ENCODE results near the gene STX1A.
A peak's percentile ranks its signal among the peaks of the same experiment; 100 is the strongest.
"Not testable (repeated sequence)": the region's sequence is repeated elsewhere in the genome, so short reads cannot be mapped to it uniquely, and the experiment has no call there.

STX1A gene

DNA sequence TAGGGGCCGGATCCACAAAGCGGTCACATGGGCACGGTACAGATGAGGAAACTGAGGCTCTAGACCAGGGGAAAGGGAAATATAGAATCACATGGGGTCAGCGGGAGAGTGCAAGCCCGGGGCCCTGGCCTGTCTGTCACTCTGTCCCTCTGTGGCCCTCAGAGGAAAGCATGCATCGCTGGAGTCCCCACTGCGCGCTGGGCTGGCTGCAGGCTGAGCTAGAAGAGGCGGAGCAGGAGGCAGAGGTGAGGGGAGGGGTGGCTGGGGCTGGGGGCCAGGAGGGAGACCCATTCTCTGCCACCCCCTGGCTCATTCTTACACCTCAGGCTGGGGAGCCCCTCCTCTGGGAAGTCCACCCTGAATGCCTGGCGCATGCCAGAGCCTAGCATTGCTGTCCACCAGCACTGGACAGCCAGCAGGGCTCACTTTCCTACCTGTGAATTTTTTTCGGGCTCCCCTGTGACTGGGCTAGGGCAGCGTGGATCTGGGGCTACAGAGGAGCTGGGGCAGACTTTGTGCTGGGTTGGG, 49.5 kb downstream of the STX1A start:
- TF ChIP-seq, protein P1, sequence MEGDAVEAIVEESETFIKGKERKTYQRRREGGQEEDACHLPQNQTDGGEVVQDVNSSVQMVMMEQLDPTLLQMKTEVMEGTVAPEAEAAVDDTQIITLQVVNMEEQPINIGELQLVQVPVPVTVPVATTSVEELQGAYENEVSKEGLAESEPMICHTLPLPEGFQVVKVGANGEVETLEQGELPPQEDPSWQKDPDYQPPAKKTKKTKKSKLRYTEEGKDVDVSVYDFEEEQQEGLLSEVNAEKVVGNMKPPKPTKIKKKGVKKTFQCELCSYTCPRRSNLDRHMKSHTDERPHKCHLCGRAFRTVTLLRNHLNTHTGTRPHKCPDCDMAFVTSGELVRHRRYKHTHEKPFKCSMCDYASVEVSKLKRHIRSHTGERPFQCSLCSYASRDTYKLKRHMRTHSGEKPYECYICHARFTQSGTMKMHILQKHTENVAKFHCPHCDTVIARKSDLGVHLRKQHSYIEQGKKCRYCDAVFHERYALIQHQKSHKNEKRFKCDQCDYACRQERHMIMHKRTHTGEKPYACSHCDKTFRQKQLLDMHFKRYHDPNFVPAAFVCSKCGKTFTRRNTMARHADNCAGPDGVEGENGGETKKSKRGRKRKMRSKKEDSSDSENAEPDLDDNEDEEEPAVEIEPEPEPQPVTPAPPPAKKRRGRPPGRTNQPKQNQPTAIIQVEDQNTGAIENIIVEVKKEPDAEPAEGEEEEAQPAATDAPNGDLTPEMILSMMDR (IDR thresholded peaks at IDR 0.05; ENCODE audit: low read depth, low read length, missing control alignments): no peak
- no peak overlapping the region for H3K4me3 ChIP-seq (ENCODE audit: low read depth, low read length)
- in situ Hi-C loops (cut with HindIII; ENCODE audit: low sequenced_read_pairs): loop anchor here (5.0 kb wide), 1 partner anchor 42 kb away; no protein-coding TSS in a partner anchor
- no peak for DNase-seq (ENCODE audit: low read depth)

DNA sequence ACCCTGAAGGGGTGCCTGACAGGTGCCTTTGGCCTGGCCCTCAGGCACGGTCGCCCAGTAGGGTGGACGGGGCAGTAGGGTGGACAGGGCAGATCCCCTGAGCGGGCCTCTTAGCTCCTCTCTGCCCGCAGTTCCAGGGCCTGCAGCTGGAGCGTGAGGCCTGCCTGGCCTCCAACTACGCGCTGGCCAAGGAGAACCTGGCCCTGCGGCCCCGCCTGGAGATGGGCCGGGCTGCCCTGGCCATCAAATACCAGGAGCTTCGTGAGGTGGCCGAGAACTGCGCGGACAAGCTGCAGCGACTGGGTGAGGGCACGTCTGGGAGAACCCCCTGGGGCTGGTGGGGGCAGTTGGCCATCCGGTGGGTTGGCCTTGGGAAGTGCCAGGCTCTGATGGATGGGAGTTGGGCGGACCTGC, 50.2 kb downstream of the STX1A start:
- H3K4me3 ChIP-seq (ENCODE audit: low read depth, low read length): peak overlapping the region; percentile 66
- TF ChIP-seq, protein P1 (IDR thresholded peaks at IDR 0.05; ENCODE audit: low read depth, low read length, missing control alignments): no peak
- no peak for DNase-seq (ENCODE audit: low read depth)
- in situ Hi-C loops (cut with HindIII; ENCODE audit: low sequenced_read_pairs): no loop called here

DNA sequence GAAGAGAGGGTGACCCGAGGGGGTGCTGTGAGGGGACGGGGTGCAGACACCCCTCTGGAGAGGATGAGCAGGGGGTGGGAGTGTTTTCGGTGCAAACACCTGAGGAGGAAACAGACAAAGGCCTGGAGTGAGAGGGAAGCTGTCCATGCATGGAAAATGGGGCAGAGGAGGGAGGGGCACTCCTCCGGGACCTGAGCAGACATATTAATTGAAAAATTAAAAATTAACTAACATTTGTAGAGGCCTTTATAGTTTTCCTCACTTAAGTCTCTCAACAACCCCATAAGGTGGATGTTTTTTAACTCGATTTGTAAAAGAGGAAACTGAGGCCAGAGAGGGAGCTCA, 50.6 kb downstream of the STX1A start:
- DNase-seq (ENCODE audit: low read depth): no peak
- H3K4me3 ChIP-seq (ENCODE audit: low read depth, low read length): peak overlapping the region; percentile 66
- TF ChIP-seq, protein P1 (IDR thresholded peaks at IDR 0.05; ENCODE audit: low read depth, low read length, missing control alignments): no peak
- in situ Hi-C loops (cut with HindIII; ENCODE audit: low sequenced_read_pairs): no loop called here

- no peak for DNase-seq (ENCODE audit: low read depth)
- TF ChIP-seq, protein P1 (IDR thresholded peaks at IDR 0.05; ENCODE audit: low read depth, low read length, missing control alignments): no peak
- in situ Hi-C loops (cut with HindIII; ENCODE audit: low sequenced_read_pairs): no loop called here
- peak overlapping the region; percentile 66 for H3K4me3 ChIP-seq (ENCODE audit: low read depth, low read length)
These were observed 51.2 kb downstream of the STX1A start for GRCh38 chr7:73668103-73668885.

DNA sequence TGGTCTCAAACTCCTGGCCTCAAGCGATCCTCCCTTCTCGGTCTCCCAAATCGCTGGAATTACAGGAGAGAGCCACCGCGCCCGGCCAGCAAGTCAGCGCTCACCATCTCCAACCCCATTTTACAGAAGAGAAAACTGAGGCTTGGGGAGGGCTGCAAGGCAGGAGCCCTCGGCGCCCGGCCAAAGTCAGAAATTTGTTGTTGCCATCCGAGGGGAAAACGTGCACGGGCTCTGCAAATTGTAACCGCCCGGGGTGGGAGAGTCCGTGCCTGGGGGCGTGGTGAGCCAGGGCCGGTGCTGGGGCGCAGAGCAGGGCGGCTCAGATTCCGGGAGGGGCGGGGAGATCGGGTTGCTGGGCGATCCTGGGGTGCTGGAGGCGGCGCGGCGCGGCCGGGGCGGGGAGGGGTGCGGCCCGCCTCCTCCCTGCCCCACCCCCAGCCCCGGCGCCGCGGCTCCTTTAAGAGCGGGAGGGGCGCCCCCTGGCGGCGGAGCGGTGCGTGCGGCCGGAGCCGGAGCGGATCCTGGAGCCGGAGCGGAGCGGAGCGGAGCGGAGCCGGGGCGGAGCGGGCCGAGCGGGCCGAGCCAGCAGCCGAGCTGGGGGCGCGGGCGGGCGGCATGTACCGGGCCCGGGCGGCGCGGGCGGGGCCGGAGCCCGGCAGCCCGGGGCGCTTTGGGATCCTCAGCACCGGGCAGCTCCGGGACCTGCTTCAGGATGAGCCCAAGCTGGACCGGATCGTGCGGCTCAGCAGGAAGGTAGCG, 51.9 kb downstream of the STX1A start, which contains the start of gene VPS37D:
Gene VPS37D, plus strand, starts transcription at position 488 of the 759 bp plus-strand sequence. Its CDS starts 128 bp downstream, at position 616.
- peak; percentile 55 for DNase-seq (ENCODE audit: low read depth)
- TF ChIP-seq, protein P1 (IDR thresholded peaks at IDR 0.05; ENCODE audit: low read depth, low read length, missing control alignments): peak; percentile 62
- peak within 1 kb of the TSS; percentile 66 for H3K4me3 ChIP-seq (ENCODE audit: low read depth, low read length)
- in situ Hi-C loops (cut with HindIII; ENCODE audit: low sequenced_read_pairs): no loop called here

- in situ Hi-C loops (cut with HindIII; ENCODE audit: low sequenced_read_pairs): no loop called here
- H3K4me3 ChIP-seq (ENCODE audit: low read depth, low read length): no peak overlapping the region
These were observed 56.4 kb downstream of the STX1A start for GRCh38 chr7:73663033-73663432.

GRCh38 chr7:73660594-73660993, 58.9 kb downstream of the STX1A start:
- in situ Hi-C loops (cut with HindIII; ENCODE audit: low sequenced_read_pairs); DNase-seq (ENCODE audit: low read depth): not testable (repeated sequence)

More at GRCh38 chr7:73663033-73663432, 56.4 kb downstream of the STX1A start:
- TF ChIP-seq, protein P1 (IDR thresholded peaks at IDR 0.05; ENCODE audit: low read depth, low read length, missing control alignments): no peak
- no peak for DNase-seq (ENCODE audit: low read depth)

More at GRCh38 chr7:73660594-73660993, 58.9 kb downstream of the STX1A start:
- H3K4me3 ChIP-seq (ENCODE audit: low read depth, low read length): not testable (repeated sequence)
